H1 (cell line): ENCODE results near the gene MRAP2. TPM values are rescaled to one million over a fixed set of nuclear protein-coding genes. Genes with fewer than 3 reads are reported as not detected.

ENCODE experiments used
- CTCF ChIA-PET: fragments of 300-600 bp; sonication (Branson Sonifier 250); formaldehyde crosslinking; loops from one replicate; lab custom pipeline; 2021; ENCODE audit not compliant: partially characterized antibody; lab: Charles Lee
- POLR2A ChIA-PET: fragments of 300-600 bp; sonication (Branson Sonifier 250); formaldehyde crosslinking; loops from one replicate; lab custom pipeline; 2021; ENCODE audit warnings: inconsistent platforms; ENCODE audit not compliant: partially characterized antibody; lab: Charles Lee
- DNase-seq, 2 experiments: peaks; one replicate each; pipeline versions ENCODE4 v3.0.0 to v3.0.0-alpha.2; 2010 to 2022; ENCODE audit warnings: low spot score in 2 of 2, low read depth in 1 of 2, mixed read lengths in 1 of 2
- FAIRE-seq: peaks from 2 replicates; lab custom pipeline; 2011; peaks lifted over from hg19 to GRCh38; lab: Jason Lieb, UNC
- H2AFZ ChIP-seq: 2 replicates; pipeline ENCODE4 v1.8.1; 2012; ENCODE audit warnings: low read length, inconsistent platforms
- H2AK5ac ChIP-seq: 2 replicates; pipeline ENCODE4 v1.6.1; 2013; ENCODE audit warnings: low read depth, low read length
- H2BK120ac ChIP-seq: replicated peaks from 2 replicates; pipeline ENCODE3; 2013; ENCODE audit warnings: low read depth, low read length, inconsistent platforms
- H2BK12ac ChIP-seq: 2 replicates; pipeline ENCODE4 v1.6.1; 2013; ENCODE audit warnings: low read depth, low read length
- H2BK15ac ChIP-seq: 2 replicates; pipeline ENCODE4 v1.6.1; 2013; ENCODE audit warnings: low read length
- H2BK20ac ChIP-seq: 2 replicates; pipeline ENCODE4 v1.6.1; 2013; ENCODE audit warnings: low read length
- H2BK5ac ChIP-seq: 2 replicates; pipeline ENCODE4 v1.6.1; 2013; ENCODE audit warnings: low read depth, low read length
- H3K14ac ChIP-seq: 2 replicates; pipeline ENCODE4 v1.6.1; 2013; ENCODE audit warnings: inconsistent platforms; ENCODE audit not compliant: insufficient read length
- H3K18ac ChIP-seq: 2 replicates; pipeline ENCODE4 v1.6.1; 2013; ENCODE audit warnings: low read length; ENCODE audit errors: extremely low read depth
- H3K23ac ChIP-seq: 2 replicates; pipeline ENCODE4 v1.6.1; 2013; ENCODE audit warnings: inconsistent platforms; ENCODE audit not compliant: insufficient read length
- H3K23me2 ChIP-seq: 2 replicates; pipeline ENCODE4 v1.6.1; 2013; ENCODE audit warnings: low read depth, low read length
- H3K27ac ChIP-seq: 2 replicates; pipeline ENCODE4 v1.6.1; 2011; ENCODE audit warnings: low read depth, low read length, inconsistent platforms
- H3K27me3 ChIP-seq, 4 experiments: replicated peaks in 1 of 4; 1 replicate in 1 of 4; 2 replicates in 3 of 4; pipeline versions ENCODE4 v1.6.1 to v1.8.1; 2011 to 2013; ENCODE audit warnings: low read length in 3 of 4, mild to moderate bottlenecking in 3 of 4, inconsistent platforms in 2 of 4, mixed read lengths in 2 of 4, moderate library complexity in 1 of 4; ENCODE audit not compliant: control insufficient read depth in 3 of 4, insufficient read depth in 3 of 4; ENCODE audit errors: extremely low read depth in 1 of 4
- H3K36me3 ChIP-seq, 4 experiments: 2 replicates each; pipeline versions ENCODE4 v1.6.1 to v1.8.1; 2011 to 2013; ENCODE audit warnings: mild to moderate bottlenecking in 4 of 4, low read length in 3 of 4, moderate library complexity in 2 of 4, control low read depth in 1 of 4, inconsistent platforms in 1 of 4; ENCODE audit not compliant: insufficient read depth in 4 of 4, control insufficient read depth in 2 of 4
- H3K4ac ChIP-seq: replicated peaks from 2 replicates; pipeline ENCODE3; 2013; ENCODE audit warnings: low read length, low read depth, mixed read lengths, inconsistent platforms; ENCODE audit not compliant: insufficient read length
- H3K4me1 ChIP-seq, 4 experiments: replicated peaks in 1 of 4; 1 replicate in 1 of 4; 2 replicates in 3 of 4; pipeline versions ENCODE4 v1.6.1 to v1.8.1; 2011 to 2013; ENCODE audit warnings: low read length in 3 of 4, inconsistent platforms in 2 of 4, mixed read lengths in 1 of 4; ENCODE audit not compliant: insufficient read depth in 4 of 4, control insufficient read depth in 3 of 4
- H3K4me2 ChIP-seq, 2 experiments: 2 replicates each; pipeline versions ENCODE4 v1.6.1 to v1.8.1; 2011 to 2013; ENCODE audit warnings: low read depth in 2 of 2, low read length in 2 of 2, control low read depth in 1 of 2, inconsistent platforms in 1 of 2, mild to moderate bottlenecking in 1 of 2; ENCODE audit not compliant: insufficient read depth in 1 of 2
- H3K4me3 ChIP-seq, 4 experiments: fragments of 200-600, 300-600 bp in 1 of 4; sonication (generic), shearing (Covaris generic), sonication (Bioruptor Twin) in 1 of 4; 2 replicates each; pipeline versions ENCODE4 v1.5.1 to v1.8.1; 2011 to 2016; ENCODE audit warnings: low read length in 4 of 4, low read depth in 3 of 4, control low read depth in 2 of 4, inconsistent platforms in 2 of 4, mild to moderate bottlenecking in 2 of 4, mixed read lengths in 1 of 4, moderate library complexity in 1 of 4; ENCODE audit not compliant: insufficient read depth in 2 of 4; ENCODE audit errors: extremely low read depth in 1 of 4
- H3K56ac ChIP-seq: replicated peaks from 2 replicates; pipeline ENCODE3; 2013; ENCODE audit warnings: low read depth, mild to moderate bottlenecking, mixed read lengths, low read length, inconsistent platforms; ENCODE audit not compliant: insufficient read length
- H3K79me1 ChIP-seq: 2 replicates; pipeline ENCODE4 v1.6.1; 2013; ENCODE audit warnings: low read depth, low read length, control low read depth
- H3K79me2 ChIP-seq, 2 experiments: 2 replicates each; pipeline versions ENCODE4 v1.6.1 to v1.8.1; 2012 to 2013; ENCODE audit warnings: low read length in 2 of 2, mild to moderate bottlenecking in 2 of 2, inconsistent platforms in 1 of 2; ENCODE audit not compliant: insufficient read depth in 2 of 2, control insufficient read depth in 1 of 2
- H3K9ac ChIP-seq, 4 experiments: replicated peaks in 1 of 4; 1 replicate in 1 of 4; 2 replicates in 3 of 4; pipeline versions ENCODE4 v1.6.1 to v1.8.1; 2011 to 2013; ENCODE audit warnings: low read depth in 3 of 4, low read length in 3 of 4, control low read depth in 2 of 4, mild to moderate bottlenecking in 2 of 4, moderate library complexity in 2 of 4, inconsistent platforms in 1 of 4; ENCODE audit errors: extremely low read depth in 1 of 4
- H3K9me3 ChIP-seq, 2 experiments: 2 replicates each; pipeline versions ENCODE4 v1.6.1 to v1.8.1; 2012 to 2013; ENCODE audit warnings: mild to moderate bottlenecking in 2 of 2, moderate library complexity in 2 of 2, control low read depth in 1 of 2, inconsistent platforms in 1 of 2, low read depth in 1 of 2, low read length in 1 of 2, mixed read lengths in 1 of 2; ENCODE audit not compliant: insufficient read depth in 2 of 2
- H4K20me1 ChIP-seq, 2 experiments: replicated peaks in 1 of 2; 2 replicates each; pipeline versions ENCODE3 to v1.8.1; 2011 to 2013; ENCODE audit warnings: inconsistent platforms in 2 of 2, low read length in 2 of 2, mild to moderate bottlenecking in 1 of 2; ENCODE audit not compliant: insufficient read depth in 2 of 2, control insufficient read depth in 1 of 2
- H4K5ac ChIP-seq: 2 replicates; pipeline ENCODE4 v1.6.1; 2013; ENCODE audit warnings: low read length, low read depth, mixed read lengths, inconsistent platforms; ENCODE audit not compliant: insufficient read length
- H4K8ac ChIP-seq: 2 replicates; pipeline ENCODE4 v1.8.0; 2013; ENCODE audit warnings: mild to moderate bottlenecking, moderate library complexity, low read length, inconsistent platforms; ENCODE audit not compliant: insufficient read depth; ENCODE audit errors: extremely low read depth
- H4K91ac ChIP-seq: replicated peaks from 2 replicates; pipeline ENCODE3; 2013; ENCODE audit warnings: low read length, mixed read lengths, inconsistent platforms; ENCODE audit not compliant: insufficient read length
- CBX5 ChIP-seq: fragments of 300-800, 300-1000 bp; sonication (generic); IDR thresholded peaks from 2 replicates; pipeline ENCODE4 v1.7.1; 2016; ENCODE audit warnings: antibody characterized with exemption, low read length, low read depth
- CREB1 ChIP-seq: IDR thresholded peaks from 2 replicates; pipeline ENCODE4 v1.6.1; 2012; ENCODE audit warnings: inconsistent platforms
- CTBP2 ChIP-seq: IDR thresholded peaks from 2 replicates; pipeline ENCODE4 v1.7.0; 2011; ENCODE audit warnings: borderline replicate concordance, mild to moderate bottlenecking, moderate library complexity, mixed read lengths, low read length; ENCODE audit not compliant: insufficient read depth, insufficient read length
- HDAC6 ChIP-seq: IDR thresholded peaks from one replicate; pipeline ENCODE4 v1.7.1; 2012; ENCODE audit warnings: low read depth, mild to moderate bottlenecking, inconsistent platforms, low read length, moderate library complexity
- KDM4A ChIP-seq: IDR thresholded peaks from one replicate; pipeline ENCODE4 v1.7.1; 2012; ENCODE audit warnings: low read depth, mild to moderate bottlenecking, moderate library complexity, low read length, inconsistent platforms; ENCODE audit not compliant: severe bottlenecking
- RNF2 ChIP-seq: fragments of 200-900, 300-1000 bp; sonication (generic); IDR thresholded peaks from 2 replicates; pipeline ENCODE4 v1.7.1; 2016; ENCODE audit warnings: borderline replicate concordance, low read depth, mild to moderate bottlenecking, antibody characterized with exemption, low read length; ENCODE audit not compliant: poor library complexity, severe bottlenecking; ENCODE audit errors: missing control alignments
- SP4 ChIP-seq: IDR thresholded peaks from 2 replicates; pipeline ENCODE4 v1.6.1; 2012; ENCODE audit warnings: low read length, inconsistent platforms
- TAF1 ChIP-seq: IDR thresholded peaks from 2 replicates; pipeline ENCODE4 v1.6.1; 2011; ENCODE audit warnings: mild to moderate bottlenecking, low read depth, low read length
- TBP ChIP-seq: IDR thresholded peaks from 2 replicates; pipeline ENCODE4 v1.6.1; 2011; ENCODE audit warnings: low read depth, low read length, improper control_type of control experiment
- TCF12 ChIP-seq: IDR thresholded peaks from 2 replicates; pipeline ENCODE4 v1.6.1; 2011; ENCODE audit warnings: low read depth, mild to moderate bottlenecking, low read length
- WGBS, 2 experiments: shearing (Covaris generic) in 1 of 2; methylation state at CpG; one replicate each; pipeline versions ENCODE4 v1.1.6 to v1.1.7; 2013 to 2015; ENCODE audit warnings: low lambda C conversion rate in 2 of 2, mixed read lengths in 2 of 2, inconsistent platforms in 1 of 2, low coverage in 1 of 2, missing lambda C conversion rate in 1 of 2; ENCODE audit not compliant: insufficient replicate concordance in 2 of 2, insufficient coverage in 1 of 2, insufficient read length in 1 of 2; ENCODE audit errors: extremely low coverage in 1 of 2, missing lambda C conversion rate in 1 of 2; 5-methylcytosine and 5-hydroxymethylcytosine counted together
- polyA plus RNA-seq, 7 experiments: library from polyadenylated mRNA; depleted of rRNA in 3 of 7; stranded (reverse) in 5 of 7; unstranded in 2 of 7; fragments of >200 nt in 5 of 7; fragments of 200-250 nt in 2 of 7; gene quantifications; 1 replicate in 5 of 7; 2 replicates in 1 of 7; 4 replicates in 1 of 7; pipeline versions ENCODE4 v1.2.1 to v1.2.3, GENCODE V29; 2011 to 2013; ENCODE audit warnings: missing spikeins in 2 of 7, mixed read lengths in 2 of 7
- total RNA-seq: library from RNA; stranded (reverse); fragmentation: NEBNext Ultra II Directional; extraction: Animal tissue kit (Norgen Biotek cat#: 25700); gene quantifications from 2 replicates; pipeline ENCODE4 v1.2.1, GENCODE V29; 2021
- TF ChIP-seq, protein P1 (sequence below): IDR thresholded peaks from 2 replicates; pipeline ENCODE4 v1.6.1; 2012; ENCODE audit warnings: low read length, inconsistent platforms

MRAP2 gene
- total and polyA plus RNA-seq, 2 of the 8 experiments (the other 6 are each of a cell fraction or from before 2014, with no cell fraction given), result 5.0 to 11.0 TPM

DNA sequence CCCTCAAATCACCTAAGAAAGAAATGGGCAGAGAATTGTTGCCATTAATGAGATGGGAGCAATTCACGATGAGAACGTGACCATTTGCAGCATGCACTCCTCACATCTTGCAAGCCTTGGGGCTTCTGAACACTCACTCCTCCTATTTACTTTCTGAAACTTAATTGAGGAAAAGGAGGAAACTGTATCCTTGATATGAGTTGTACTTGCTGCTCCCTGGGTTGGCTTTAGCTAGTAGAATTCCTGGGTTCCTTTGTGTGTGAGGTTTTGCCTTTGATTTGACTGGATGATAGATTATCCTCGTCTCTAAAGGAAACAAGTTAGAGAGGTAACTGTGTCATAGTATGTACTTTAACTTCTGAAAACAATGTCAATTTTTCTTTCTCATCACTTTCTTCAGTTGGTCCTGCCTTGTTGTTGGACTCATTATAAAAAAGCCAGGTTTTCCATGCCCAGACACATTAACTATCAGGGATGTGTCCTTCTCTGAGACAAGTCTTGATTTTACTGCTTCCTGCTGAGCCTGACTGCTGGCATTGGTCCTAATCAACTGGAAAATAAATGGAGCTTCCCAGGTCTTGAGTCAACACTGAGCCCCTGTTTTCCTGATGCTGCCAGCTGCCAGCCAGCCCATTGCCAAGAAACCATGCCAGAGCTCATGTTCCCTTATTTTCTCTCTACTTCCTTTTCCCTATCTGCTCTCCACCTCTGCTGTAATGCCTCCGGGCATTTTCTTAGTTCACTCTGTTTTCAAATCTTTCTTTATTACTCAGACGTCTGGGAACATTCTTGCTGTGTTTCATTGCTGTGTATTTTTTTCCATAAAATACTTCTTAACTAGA, 6.0 kb upstream of the MRAP2 start:
- no peak overlapping the region for H3K27ac ChIP-seq
- no peaks in the 10 kb centered on the region; the same call in 1 of the 2 replicates for H3K23me2 ChIP-seq
- no peak overlapping the region for H3K4me2 ChIP-seq
- ChIA-PET CTCF (interaction anchor here (0.7 kb wide), 1 partner anchor 1088 kb away, joined by 3 read pairs; no protein-coding TSS in a partner anchor), POLR2A (no interaction called here)
- H3K56ac ChIP-seq, result no peak overlapping the region
- no peak overlapping the region for H3K14ac ChIP-seq
- no peak overlapping the region for H4K8ac ChIP-seq
- no peak overlapping the region for H3K23ac ChIP-seq
- H2BK120ac ChIP-seq, result no peak overlapping the region
- no peaks in the 10 kb centered on the region for H4K20me1 ChIP-seq
- no peak overlapping the region for H3K4ac ChIP-seq
- 89% methylated on average over 5 of the region's 5 CpGs; no CpG with 5 or more reads in 1 of the 2 experiments for WGBS, 2 experiments
- 0 out of 4 replicates have a peak, but pooled peaks cover 0 to 2% of the 10 kb centered on the region in 2 experiments for H3K9me3 ChIP-seq
- no peak overlapping the region for H4K5ac ChIP-seq
- H3K27me3 ChIP-seq, result peaks cover 0 to 1% (median 0%) of the 10 kb centered on the region in 4 experiments; a peak in 1 of 7 replicates
- no peak overlapping the region for H2BK20ac ChIP-seq
- H2AFZ ChIP-seq, result no peak overlapping the region
- H3K4me1 ChIP-seq, result no peaks in the 10 kb centered on the region
- H2BK15ac ChIP-seq, result no peak overlapping the region
- no peak overlapping the region for H3K18ac ChIP-seq
- H4K91ac ChIP-seq, result no peak overlapping the region
- no peaks in the 10 kb centered on the region for H3K36me3 ChIP-seq
- no peak overlapping the region for H2AK5ac ChIP-seq
- H3K79me2 ChIP-seq, result no peaks in the 10 kb centered on the region
- no peak overlapping the region for H3K9ac ChIP-seq
- no peak for FAIRE-seq
- DNase-seq, result no peak
- TF ChIP-seq SP4 (no peak), TAF1 (no peak), TBP (no peak), CBX5 (no peak), CREB1 (no peak), TCF12 (no peak), RNF2 (no peak), KDM4A (no peak), HDAC6 (no peak), CTBP2 (no peak)
- TF ChIP-seq, protein P1, sequence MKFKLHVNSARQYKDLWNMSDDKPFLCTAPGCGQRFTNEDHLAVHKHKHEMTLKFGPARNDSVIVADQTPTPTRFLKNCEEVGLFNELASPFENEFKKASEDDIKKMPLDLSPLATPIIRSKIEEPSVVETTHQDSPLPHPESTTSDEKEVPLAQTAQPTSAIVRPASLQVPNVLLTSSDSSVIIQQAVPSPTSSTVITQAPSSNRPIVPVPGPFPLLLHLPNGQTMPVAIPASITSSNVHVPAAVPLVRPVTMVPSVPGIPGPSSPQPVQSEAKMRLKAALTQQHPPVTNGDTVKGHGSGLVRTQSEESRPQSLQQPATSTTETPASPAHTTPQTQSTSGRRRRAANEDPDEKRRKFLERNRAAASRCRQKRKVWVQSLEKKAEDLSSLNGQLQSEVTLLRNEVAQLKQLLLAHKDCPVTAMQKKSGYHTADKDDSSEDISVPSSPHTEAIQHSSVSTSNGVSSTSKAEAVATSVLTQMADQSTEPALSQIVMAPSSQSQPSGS, result no peak
- no peak overlapping the region for H3K4me3 ChIP-seq
- H2BK5ac ChIP-seq, result no peak overlapping the region
- H3K79me1 ChIP-seq, result no peaks in the 10 kb centered on the region
- no peak overlapping the region for H2BK12ac ChIP-seq
